Osteoblast (primary cell): ENCODE measurements around the gene DUOXA2. TPM values are rescaled to one million over a fixed set of nuclear protein-coding genes. Genes with fewer than 3 reads are reported as not detected.
A peak's percentile ranks its signal among the peaks of the same experiment; 100 is the strongest.
"Not testable (repeated sequence)": the region's sequence is repeated elsewhere in the genome, so short reads cannot be mapped to it uniquely, and the experiment has no call there.

Experiments used
- DNase-seq: peaks from one replicate; pipeline ENCODE4 v3.0.0; 2011; ENCODE audit warnings: low spot score, mixed read lengths; ENCODE audit not compliant: insufficient read length; ENCODE audit errors: missing footprints
- H2AFZ ChIP-seq: 2 replicates; pipeline ENCODE4 v1.6.0; 2011; ENCODE audit warnings: mild to moderate bottlenecking, low read length
- H3K27ac ChIP-seq: 2 replicates; pipeline ENCODE4 v1.5.1; 2011; ENCODE audit warnings: mild to moderate bottlenecking, low read depth, low read length, moderate library complexity
- H3K27me3 ChIP-seq: 2 replicates; pipeline ENCODE4 v1.6.0; 2012; ENCODE audit warnings: mild to moderate bottlenecking, control low read depth, inconsistent platforms, low read length, moderate library complexity; ENCODE audit not compliant: insufficient read depth
- H3K36me3 ChIP-seq: 2 replicates; pipeline ENCODE4 v1.5.1; 2011; ENCODE audit warnings: mild to moderate bottlenecking, low read length, control low read depth, moderate library complexity; ENCODE audit not compliant: insufficient read depth
- H3K4me1 ChIP-seq: 2 replicates; pipeline ENCODE4 v1.5.1; 2011; ENCODE audit warnings: mild to moderate bottlenecking, low read length, control low read depth, moderate library complexity; ENCODE audit not compliant: insufficient read depth
- H3K4me2 ChIP-seq: 2 replicates; pipeline ENCODE4 v1.6.0; 2011; ENCODE audit warnings: mild to moderate bottlenecking, low read length; ENCODE audit not compliant: insufficient read depth
- H3K4me3 ChIP-seq: fragments of 200-600 bp; sonication (generic); 3 replicates; pipeline ENCODE4 v1.5.1; 2012; ENCODE audit warnings: mild to moderate bottlenecking, low read length, inconsistent platforms; ENCODE audit not compliant: insufficient read depth
- H3K79me2 ChIP-seq: 2 replicates; pipeline ENCODE4 v1.6.0; 2012; ENCODE audit warnings: mild to moderate bottlenecking, low read length, control low read depth, inconsistent platforms; ENCODE audit not compliant: insufficient read depth
- H3K9me3 ChIP-seq: 2 replicates; pipeline ENCODE4 v1.5.1; 2011; ENCODE audit warnings: low read depth, low read length, control low read depth
- H4K20me1 ChIP-seq: 2 replicates; pipeline ENCODE4 v1.6.0; 2012; ENCODE audit warnings: mild to moderate bottlenecking, low read length, control low read depth; ENCODE audit not compliant: insufficient read depth
- CTCF ChIP-seq: IDR thresholded peaks from 2 replicates; pipeline ENCODE4 v1.5.1; 2011; ENCODE audit warnings: mild to moderate bottlenecking, low read depth, low read length, moderate library complexity; ENCODE audit errors: extremely low read depth
- total RNA-seq: library from RNA; depleted of rRNA; stranded (reverse); fragments of >200 nt; gene quantifications from 2 replicates; pipeline ENCODE4 v1.2.3, GENCODE V29; 2012

DUOXA2 gene
- not detected in 2 replicates for total RNA-seq

GRCh38 chr15:45114076-45114750 is at the start of gene DUOXA2, which contains the start of gene DUOX2:
Gene DUOXA2, plus strand, starts transcription at chr15:45114326. Its CDS starts 280 bp downstream, at chr15:45114606.
Gene DUOX2, minus strand, starts transcription at chr15:45114172. Its CDS starts 761 bp downstream, at chr15:45113411.
- peak; percentile 90 for DNase-seq
- H3K79me2 ChIP-seq = no peaks in the 10 kb centered on the region
- no peaks in the 10 kb centered on the region for H3K36me3 ChIP-seq
- H3K9me3 ChIP-seq = no peaks in the 10 kb centered on the region
- no peak within 1 kb of the TSS for H3K4me3 ChIP-seq
- no peak within 1 kb of the TSS for H3K4me2 ChIP-seq
- H4K20me1 ChIP-seq = no peaks in the 10 kb centered on the region
- peaks cover 81% of the 10 kb centered on the region for H3K27me3 ChIP-seq
- no peaks in the 10 kb centered on the region for H3K4me1 ChIP-seq
- TF ChIP-seq CTCF = no peak
- no peak within 1 kb of the TSS for H3K27ac ChIP-seq
- H2AFZ ChIP-seq = no peak within 1 kb of the TSS

DNA sequence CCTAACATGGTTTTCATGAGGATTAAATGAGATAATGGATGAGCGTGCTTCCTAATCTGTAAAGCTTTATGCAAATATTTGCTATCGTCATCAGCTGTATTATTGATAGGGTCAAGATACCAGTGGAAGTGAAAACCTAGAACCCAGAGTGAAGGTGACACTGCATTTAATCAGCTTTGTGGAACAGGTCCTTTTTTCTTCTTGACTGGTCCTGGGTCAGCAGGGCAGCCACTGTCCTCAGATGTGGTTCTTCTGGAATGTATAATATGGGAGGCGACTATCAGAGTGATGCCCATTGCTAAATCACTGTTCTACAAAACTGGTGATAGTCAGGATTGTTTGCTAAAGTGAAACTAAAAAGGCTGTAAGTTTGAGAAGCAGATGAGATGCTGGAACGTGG is 49.7 kb upstream of the DUOXA2 start:
- DNase-seq = no peak

GRCh38 chr15:45069942-45070360 is 44.2 kb upstream of the DUOXA2 start:
- not testable (repeated sequence) for H3K79me2 ChIP-seq, H3K4me3 ChIP-seq, DNase-seq, H3K36me3 ChIP-seq, H3K4me1 ChIP-seq, H4K20me1 ChIP-seq, H3K27me3 ChIP-seq, H3K9me3 ChIP-seq, H3K27ac ChIP-seq, H3K4me2 ChIP-seq, H2AFZ ChIP-seq

More for the DNA sequence above, 49.7 kb upstream of the DUOXA2 start:
- no peak overlapping the region for H3K27ac ChIP-seq
- H2AFZ ChIP-seq = no peak overlapping the region
- no peaks in the 10 kb centered on the region for H3K9me3 ChIP-seq
- H3K79me2 ChIP-seq = no peaks in the 10 kb centered on the region
- no peak overlapping the region for H3K4me3 ChIP-seq
- no peaks in the 10 kb centered on the region for H3K36me3 ChIP-seq
- TF ChIP-seq CTCF = no peak
- H3K27me3 ChIP-seq = no peaks in the 10 kb centered on the region
- no peak overlapping the region for H3K4me2 ChIP-seq
- no peaks in the 10 kb centered on the region for H3K4me1 ChIP-seq
- no peaks in the 10 kb centered on the region for H4K20me1 ChIP-seq

DNA sequence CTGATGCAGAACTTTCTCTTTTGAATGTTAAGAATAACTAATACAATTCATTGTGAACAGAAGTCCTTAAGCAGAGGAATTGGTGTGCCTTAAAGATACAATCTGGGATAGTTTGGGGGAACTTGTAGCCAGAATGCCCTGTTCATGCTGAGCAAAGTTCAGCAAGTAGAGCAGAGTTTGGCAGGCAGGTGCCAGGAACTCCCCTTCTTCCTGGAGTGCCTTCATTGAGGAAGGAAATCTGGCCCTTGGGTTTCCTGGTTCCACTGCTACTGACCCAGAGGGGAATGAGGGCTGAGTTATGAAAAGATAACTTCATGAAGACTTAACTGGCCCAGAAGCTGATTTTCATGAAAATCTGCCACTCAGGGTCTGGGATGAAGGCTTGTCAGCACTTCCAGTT is 40.5 kb upstream of the DUOXA2 start:
- not testable (repeated sequence) for H3K36me3 ChIP-seq, H3K27me3 ChIP-seq, H3K79me2 ChIP-seq, DNase-seq, H3K4me1 ChIP-seq, H4K20me1 ChIP-seq, H3K4me3 ChIP-seq, H3K4me2 ChIP-seq, H3K27ac ChIP-seq, H3K9me3 ChIP-seq, H2AFZ ChIP-seq

DNA sequence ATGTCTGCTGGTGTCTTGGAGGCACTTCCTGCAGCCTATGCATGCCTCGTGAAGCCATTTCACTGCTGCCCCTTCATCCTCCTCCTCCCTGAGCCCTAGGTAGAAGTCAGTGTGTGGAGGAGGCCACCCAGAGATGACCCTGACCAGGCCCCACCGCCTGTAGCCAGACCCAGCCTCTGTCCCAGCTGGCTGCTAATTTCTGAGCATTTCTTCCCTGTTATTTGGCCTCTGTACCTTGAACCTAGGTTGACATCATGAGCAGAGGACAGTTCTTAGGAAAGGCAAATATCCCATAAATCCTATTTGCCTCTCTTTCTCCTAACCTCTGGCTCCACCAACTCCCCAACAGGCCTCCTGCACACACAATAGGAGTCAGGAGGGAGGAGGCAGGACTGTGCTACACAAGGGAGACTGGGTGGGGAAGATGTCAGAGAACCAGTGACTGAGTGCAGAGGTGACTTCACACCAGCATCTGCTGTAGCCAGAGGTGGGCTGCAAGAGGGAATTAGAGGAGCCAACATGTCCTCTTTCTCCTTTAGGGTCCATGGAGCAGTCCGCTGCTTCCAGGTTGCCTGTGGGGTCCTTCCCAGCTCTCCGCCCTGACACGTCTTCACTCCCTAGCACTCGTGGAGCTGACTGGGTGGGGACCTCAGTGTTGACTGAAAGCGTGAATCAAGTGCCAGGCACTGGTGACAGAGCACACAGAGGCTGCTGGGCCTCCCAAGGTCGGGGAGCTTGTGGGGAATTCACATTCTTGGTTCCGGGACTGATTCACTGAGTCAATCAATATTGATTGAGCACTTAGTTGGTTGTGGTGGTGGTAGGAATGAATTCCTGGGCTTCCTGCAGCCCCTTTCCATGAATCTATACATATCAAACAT is 38.4 kb upstream of the DUOXA2 start:
- H2AFZ ChIP-seq, H3K36me3 ChIP-seq, H3K4me1 ChIP-seq, DNase-seq, H3K4me3 ChIP-seq, H3K9me3 ChIP-seq, H3K27ac ChIP-seq, H3K79me2 ChIP-seq, H3K4me2 ChIP-seq, H3K27me3 ChIP-seq, H4K20me1 ChIP-seq: not testable (repeated sequence)

DNA sequence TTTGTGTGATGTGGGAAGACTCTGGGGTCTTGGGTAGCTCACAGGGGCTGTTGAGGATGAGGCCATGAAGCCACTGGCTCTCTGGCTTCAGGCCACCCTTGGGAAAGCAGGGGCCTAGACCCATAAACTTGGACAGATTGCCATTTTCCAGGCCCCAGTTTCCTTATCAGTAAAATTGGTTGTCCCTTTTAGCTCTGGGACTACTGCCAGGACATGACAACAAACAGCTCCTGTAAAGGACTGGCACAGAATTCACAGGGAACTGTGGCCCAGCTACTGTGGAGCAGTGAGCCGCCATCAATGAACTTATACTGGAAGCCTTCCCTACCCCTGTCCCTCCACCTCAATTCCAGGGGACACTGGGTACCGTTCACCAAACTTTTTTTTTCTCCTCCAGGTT is 36.7 kb upstream of the DUOXA2 start:
- H3K36me3 ChIP-seq, H3K9me3 ChIP-seq, H3K4me1 ChIP-seq, DNase-seq, H4K20me1 ChIP-seq, H3K27me3 ChIP-seq, H3K27ac ChIP-seq, H3K4me2 ChIP-seq, H3K79me2 ChIP-seq, H2AFZ ChIP-seq, H3K4me3 ChIP-seq: not testable (repeated sequence)

- not testable (repeated sequence) for H3K4me1 ChIP-seq, H4K20me1 ChIP-seq, H3K4me3 ChIP-seq, H3K9me3 ChIP-seq, H3K27ac ChIP-seq, H3K79me2 ChIP-seq, H3K27me3 ChIP-seq, H2AFZ ChIP-seq, DNase-seq, H3K4me2 ChIP-seq, H3K36me3 ChIP-seq
Observed at GRCh38 chr15:45079201-45079600, 34.9 kb upstream of the DUOXA2 start.
